Ascending aorta (tissue), 2 donors: ENCODE data around the gene LDLRAD4. TPM values are rescaled to one million over a fixed set of nuclear protein-coding genes. Genes with fewer than 3 reads are reported as not detected.

Experiments used
- DNase-seq, 2 donors: peaks; one replicate each; pipeline ENCODE4 v3.0.0-alpha.2; 2019; ENCODE audit warnings: low spot score in 2 of 2
- H3K27ac ChIP-seq, 2 donors: fragments of 200-600 bp; sonication (generic); one replicate each; pipeline ENCODE4 v1.5.1; 2016 to 2017; ENCODE audit warnings: mild to moderate bottlenecking in 1 of 2
- H3K27me3 ChIP-seq: fragments of 200-600 bp; sonication (generic); one replicate; pipeline ENCODE4 v1.5.1; 2017
- H3K36me3 ChIP-seq, 2 donors: fragments of 200-600 bp; sonication (generic); one replicate each; pipeline ENCODE4 v1.5.1; 2016
- H3K4me1 ChIP-seq, 2 donors: fragments of 200-600 bp; sonication (generic); one replicate each; pipeline ENCODE4 v1.5.1; 2016 to 2017; ENCODE audit warnings: mild to moderate bottlenecking in 1 of 2
- H3K4me3 ChIP-seq, 2 donors: fragments of 200-600 bp; sonication (generic); one replicate each; pipeline ENCODE4 v1.5.1; 2016 to 2017; ENCODE audit warnings: mild to moderate bottlenecking in 1 of 2
- H3K9me3 ChIP-seq, 2 donors: fragments of 200-600 bp; sonication (generic); one replicate each; pipeline ENCODE4 v1.5.1; 2016
- intact Hi-C: fragments of 100-400 bp; cut with DNase I; formaldehyde crosslinking; loops from one replicate; pipeline ENCODE4 v1.15.1; 2023
- total RNA-seq: library from RNA; depleted of rRNA; stranded (reverse); fragments of >200 nt; gene quantifications from one replicate; pipeline ENCODE4 v1.1.0, GENCODE V29; 2016
- TF ChIP-seq, protein P1 (sequence below), 3 experiments: fragments of 200-600 bp in 2 of 3; fragments of 450-650 bp in 1 of 3; sonication (generic) in 2 of 3; IDR thresholded peaks; one replicate each; pipeline ENCODE4 v1.5.1; 2016 to 2019; ENCODE audit warnings: antibody characterized with exemption in 3 of 3, mild to moderate bottlenecking in 1 of 3, moderate library complexity in 1 of 3

The LDLRAD4 gene
- total RNA-seq, 1 donor from 2014 or later = 21.0 TPM

DNA sequence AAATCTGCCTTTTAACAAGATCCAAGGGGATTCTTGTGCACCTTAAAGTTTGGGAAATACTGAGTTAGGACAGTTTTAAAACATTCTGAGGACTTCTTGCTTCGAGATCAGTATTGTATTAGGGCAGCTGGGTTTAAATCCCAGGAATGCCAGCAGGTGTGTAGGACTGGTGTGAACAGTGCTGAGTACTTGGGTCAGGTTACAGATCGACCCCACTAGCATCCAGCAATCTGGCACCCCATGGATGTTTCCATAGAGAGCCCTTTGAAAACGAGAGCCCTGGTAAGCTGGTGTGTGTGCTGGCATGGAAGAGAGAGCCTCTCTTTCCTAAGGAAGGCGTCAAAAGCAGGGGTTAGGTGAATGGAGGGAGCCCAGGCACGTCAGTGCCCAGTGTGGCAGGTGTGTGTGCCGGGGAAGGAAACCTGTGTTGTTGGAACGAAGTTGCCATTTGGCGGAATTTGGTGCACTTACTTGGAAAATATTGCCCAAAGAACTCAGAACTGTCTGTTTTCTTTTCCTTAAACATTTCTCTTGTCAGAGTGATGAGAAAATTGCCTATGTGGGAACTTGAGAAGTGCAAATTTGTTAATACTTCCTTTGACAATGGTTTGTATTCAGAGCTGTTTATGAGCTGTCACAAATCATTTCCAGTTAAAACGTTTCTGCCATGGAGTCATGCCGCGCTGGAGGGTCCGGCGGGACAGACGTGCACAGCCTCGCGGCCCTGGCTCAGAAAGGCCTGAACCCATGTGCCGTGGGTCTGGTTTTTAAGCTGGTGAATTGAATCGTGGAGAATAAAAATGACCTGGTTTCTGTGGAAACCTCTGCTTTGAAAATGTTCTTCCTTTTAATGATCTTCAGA, 38.1 kb downstream of the LDLRAD4 start:
- Histone ChIP-seq H3K9me3 (no peaks in the 10 kb centered on the region), H3K27me3 (no peaks in the 10 kb centered on the region), H3K36me3 (peaks cover 0 to 5% of the 10 kb centered on the region in 2 donors), H3K27ac (no peak overlapping the region), H3K4me3 (no peak overlapping the region), H3K4me1 (peaks cover 13 to 31% of the 10 kb centered on the region in 2 donors)
- intact Hi-C loops = no loop called here
- DNase-seq = peak in 1 of 2 donors; percentile 35
- TF ChIP-seq, protein P1, sequence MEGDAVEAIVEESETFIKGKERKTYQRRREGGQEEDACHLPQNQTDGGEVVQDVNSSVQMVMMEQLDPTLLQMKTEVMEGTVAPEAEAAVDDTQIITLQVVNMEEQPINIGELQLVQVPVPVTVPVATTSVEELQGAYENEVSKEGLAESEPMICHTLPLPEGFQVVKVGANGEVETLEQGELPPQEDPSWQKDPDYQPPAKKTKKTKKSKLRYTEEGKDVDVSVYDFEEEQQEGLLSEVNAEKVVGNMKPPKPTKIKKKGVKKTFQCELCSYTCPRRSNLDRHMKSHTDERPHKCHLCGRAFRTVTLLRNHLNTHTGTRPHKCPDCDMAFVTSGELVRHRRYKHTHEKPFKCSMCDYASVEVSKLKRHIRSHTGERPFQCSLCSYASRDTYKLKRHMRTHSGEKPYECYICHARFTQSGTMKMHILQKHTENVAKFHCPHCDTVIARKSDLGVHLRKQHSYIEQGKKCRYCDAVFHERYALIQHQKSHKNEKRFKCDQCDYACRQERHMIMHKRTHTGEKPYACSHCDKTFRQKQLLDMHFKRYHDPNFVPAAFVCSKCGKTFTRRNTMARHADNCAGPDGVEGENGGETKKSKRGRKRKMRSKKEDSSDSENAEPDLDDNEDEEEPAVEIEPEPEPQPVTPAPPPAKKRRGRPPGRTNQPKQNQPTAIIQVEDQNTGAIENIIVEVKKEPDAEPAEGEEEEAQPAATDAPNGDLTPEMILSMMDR (IDR thresholded peaks at IDR 0.05) = no peak

DNA sequence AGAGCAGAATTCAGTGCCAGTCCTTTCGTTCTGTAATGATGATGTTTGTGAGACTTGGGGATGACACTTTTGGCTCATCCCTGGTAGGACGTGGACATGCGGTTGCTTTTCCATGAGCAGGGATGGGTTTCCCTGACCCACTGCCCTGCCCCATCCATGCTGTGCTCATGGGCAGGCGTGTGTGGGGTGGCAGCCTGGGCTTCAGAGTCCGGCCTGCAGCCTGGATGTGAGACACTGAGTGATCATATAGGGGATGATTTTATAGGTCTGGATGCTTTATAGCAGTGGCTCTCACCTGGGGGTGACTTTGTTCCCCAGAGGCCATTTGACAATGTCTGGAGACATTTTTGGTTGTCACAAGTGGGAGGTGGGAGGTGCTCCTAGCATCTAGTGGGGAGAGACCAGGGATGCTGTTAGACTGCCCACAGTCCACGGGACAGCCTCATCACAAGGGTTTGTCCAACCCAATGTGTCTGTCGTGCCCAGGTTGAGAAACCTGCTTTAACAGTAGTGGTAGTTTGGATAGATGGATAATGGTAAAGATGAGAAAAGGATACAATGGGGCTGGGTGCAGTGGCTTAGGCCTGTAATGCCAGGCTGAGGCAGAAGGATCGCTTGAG, 38.9 kb downstream of the LDLRAD4 start:
- H3K27ac ChIP-seq = peak overlapping the region; percentile 3 to 85
- H3K4me3 ChIP-seq = no peak overlapping the region
- peaks cover 13 to 39% of the 10 kb centered on the region in 2 donors for H3K4me1 ChIP-seq
- H3K36me3 ChIP-seq = peaks cover 0 to 5% of the 10 kb centered on the region in 2 donors
- DNase-seq = peak in 1 of 2 donors; percentile 48
- H3K9me3 ChIP-seq = no peaks in the 10 kb centered on the region
- no peaks in the 10 kb centered on the region for H3K27me3 ChIP-seq
- TF ChIP-seq, protein P1 (IDR thresholded peaks at IDR 0.05) = no peak
- intact Hi-C loops = no loop called here

GRCh38 chr18:13258921-13259320, 40.4 kb downstream of the LDLRAD4 start:
- peaks cover 13 to 51% of the 10 kb centered on the region in 2 donors for H3K4me1 ChIP-seq
- peaks cover 0 to 3% of the 10 kb centered on the region in 2 donors for H3K36me3 ChIP-seq
- peak overlapping the region; percentile 85 to 88 for H3K27ac ChIP-seq
- peak in 1 of 2 donors; percentile 65 for DNase-seq
- H3K9me3 ChIP-seq = no peaks in the 10 kb centered on the region
- TF ChIP-seq, protein P1 (IDR thresholded peaks at IDR 0.05) = no peak
- no peak overlapping the region for H3K4me3 ChIP-seq
- intact Hi-C loops = no loop called here
- H3K27me3 ChIP-seq = no peaks in the 10 kb centered on the region

GRCh38 chr18:13259701-13260100, 41.1 kb downstream of the LDLRAD4 start:
- Histone ChIP-seq H3K4me1 (peaks cover 19 to 54% of the 10 kb centered on the region in 2 donors), H3K27me3 (no peaks in the 10 kb centered on the region), H3K9me3 (no peaks in the 10 kb centered on the region), H3K27ac (peak overlapping the region; percentile 85 to 88), H3K4me3 (no peak overlapping the region), H3K36me3 (no peaks in the 10 kb centered on the region)
- TF ChIP-seq, protein P1 (IDR thresholded peaks at IDR 0.05) = no peak
- intact Hi-C loops = loop anchor here (2.0 kb wide), 2 partner anchors 59 to 115 kb away; no protein-coding TSS in a partner anchor
- DNase-seq = peak in 1 of 2 donors; percentile 61

GRCh38 chr18:13260197-13260934, 41.8 kb downstream of the LDLRAD4 start:
- Histone ChIP-seq H3K27ac (peak overlapping the region; percentile 85 to 88), H3K4me3 (peak overlapping the region; percentile 5 to 19), H3K27me3 (no peaks in the 10 kb centered on the region), H3K4me1 (peaks cover 24 to 60% of the 10 kb centered on the region in 2 donors), H3K36me3 (no peaks in the 10 kb centered on the region), H3K9me3 (no peaks in the 10 kb centered on the region)
- TF ChIP-seq, protein P1 (IDR thresholded peaks at IDR 0.05) = no peak
- peak in 1 of 2 donors; percentile 72 for DNase-seq
- intact Hi-C loops = loop anchor here (2.0 kb wide), 2 partner anchors 58 to 114 kb away; no protein-coding TSS in a partner anchor
